CD1c-positive myeloid dendritic cell (primary cell): ENCODE results near the gene RRAS.
A peak's percentile ranks its signal among the peaks of the same experiment; 100 is the strongest.

Experiments used
- DNase-seq: peaks from one replicate; pipeline ENCODE4 v3.0.0-alpha.2; 2016; ENCODE audit errors: extremely low spot score

Gene RRAS

DNA sequence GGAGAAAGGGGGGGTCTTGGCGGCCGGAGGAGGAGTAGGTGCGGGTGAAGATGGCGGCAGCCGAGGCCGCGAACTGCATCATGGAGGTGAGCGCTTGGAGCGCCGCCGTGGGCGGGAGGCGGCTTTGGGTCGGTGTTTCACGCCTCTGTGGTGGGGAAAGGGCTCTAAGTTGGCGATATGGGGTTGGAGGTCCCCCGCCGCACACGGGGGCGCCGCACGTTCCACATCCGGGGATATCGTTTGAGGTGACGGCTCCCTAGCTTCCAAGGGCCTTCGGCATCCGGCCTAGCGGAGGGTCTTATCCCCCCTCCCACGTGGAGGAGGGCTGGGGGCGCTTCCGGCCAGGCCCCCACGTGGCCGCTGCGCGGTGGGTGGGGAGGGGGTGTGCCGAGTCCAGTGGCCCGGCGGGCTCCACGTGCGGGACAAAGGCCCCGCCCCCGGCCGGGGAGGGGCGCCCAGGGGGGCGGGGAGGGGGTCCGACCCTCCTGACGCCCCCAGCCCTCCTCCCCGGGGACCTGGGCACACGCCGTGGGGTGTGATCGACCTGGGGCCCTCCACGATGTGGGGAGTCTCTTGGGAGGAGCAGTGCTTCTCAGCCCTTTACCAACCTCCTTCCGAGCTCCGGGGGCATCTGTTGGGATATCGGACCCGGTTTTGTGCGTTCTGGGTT, 37.4 kb upstream of the RRAS start, which contains the start of gene PRMT1:
TSS of gene PRMT1 (plus strand) at position 41 of the 670 bp plus-strand sequence. CDS start at position 51, 10 bp downstream.
- peak; percentile 39 for DNase-seq

GRCh38 chr19:49676784-49677230, 36.9 kb upstream of the RRAS start:
- DNase-seq = peak; percentile 100

GRCh38 chr19:49676136-49676783, 36.3 kb upstream of the RRAS start:
- DNase-seq = peak; percentile 96

DNA sequence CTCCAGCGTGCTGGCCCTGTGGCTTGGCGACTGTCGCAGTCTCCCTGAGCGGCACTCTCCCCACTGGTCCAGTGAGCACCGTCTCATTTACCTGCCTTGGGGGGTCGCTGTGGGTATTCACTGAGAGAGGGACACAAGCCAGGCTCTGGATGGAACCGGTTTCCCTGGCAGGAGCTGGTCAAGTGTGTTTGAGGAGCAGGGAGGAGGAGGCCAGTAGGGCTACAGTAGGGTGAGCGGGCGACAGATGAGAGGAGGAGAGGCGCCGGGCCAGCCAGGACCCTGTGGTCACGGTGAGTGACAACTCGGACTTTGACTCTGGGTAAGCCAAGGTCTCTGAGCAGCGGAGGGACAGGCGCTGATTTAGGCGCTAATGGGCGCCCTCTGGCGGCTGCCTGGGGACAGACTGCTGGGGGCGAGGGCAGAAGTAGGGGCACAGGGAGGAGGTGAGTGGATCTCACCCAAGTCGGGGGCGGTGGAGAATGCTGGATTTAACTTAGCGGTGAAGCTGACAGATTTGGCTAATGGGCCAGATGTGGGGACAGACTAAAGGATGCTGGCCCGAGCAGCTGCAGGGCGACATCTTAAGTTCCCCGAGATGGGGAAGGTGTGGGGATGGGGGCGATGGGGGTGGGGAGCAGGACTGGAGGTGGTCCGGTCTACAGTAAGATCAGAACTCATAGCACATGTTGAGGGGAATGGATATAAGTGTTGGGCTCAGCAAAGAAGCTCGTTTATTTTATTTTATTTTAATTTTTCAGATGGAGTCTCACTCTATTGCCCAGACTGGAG, 32.4 kb upstream of the RRAS start:
- DNase-seq = peak; percentile 83

GRCh38 chr19:49669516-49669915, 29.6 kb upstream of the RRAS start:
- peak; percentile 60 for DNase-seq

- DNase-seq = no peak
Measured at GRCh38 chr19:49667473-49667872, 27.5 kb upstream of the RRAS start.

DNA sequence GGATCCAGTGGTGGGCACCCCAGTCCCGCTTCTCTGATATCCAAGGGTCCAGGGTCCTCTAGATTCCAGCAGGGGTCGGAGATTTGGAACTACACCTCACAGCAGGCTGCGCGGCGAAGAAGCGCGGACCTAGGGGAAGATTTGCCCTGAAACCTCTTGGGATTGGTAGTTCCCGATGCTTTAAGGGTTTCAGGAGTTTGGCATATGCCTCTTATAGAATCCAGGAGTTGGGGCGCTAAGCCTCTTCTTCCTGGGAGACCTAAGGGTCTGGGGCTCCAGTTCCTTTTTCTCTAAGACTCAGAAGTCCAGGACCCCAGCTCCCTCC, 26.1 kb upstream of the RRAS start:
- DNase-seq = no peak

- DNase-seq = peak; percentile 99
Measured at GRCh38 chr19:49665351-49666119, 25.6 kb upstream of the RRAS start, which contains the start of the genes BCL2L12 and IRF3. TSS of gene BCL2L12 (plus strand) at chr19:49665933. CDS start at chr19:49666693, 760 bp downstream. TSS of gene IRF3 (minus strand) at chr19:49665857. CDS start at chr19:49664838, 1,019 bp downstream.

DNA sequence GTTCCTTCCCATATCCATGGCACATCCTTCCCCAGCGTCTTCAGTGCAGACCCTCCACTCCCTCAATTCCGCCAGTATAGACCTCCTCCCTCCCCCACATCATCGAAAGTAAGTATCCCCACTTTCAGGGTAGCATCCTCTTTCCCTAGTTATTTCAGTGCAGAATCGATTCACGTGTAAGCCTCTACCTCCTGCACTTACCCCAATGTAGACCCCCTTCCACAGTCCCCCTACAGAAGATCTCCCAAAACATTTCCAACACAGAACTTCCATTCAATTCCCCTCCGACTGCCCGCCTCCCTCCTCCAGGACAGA, 25.1 kb upstream of the RRAS start:
- no peak for DNase-seq

DNA sequence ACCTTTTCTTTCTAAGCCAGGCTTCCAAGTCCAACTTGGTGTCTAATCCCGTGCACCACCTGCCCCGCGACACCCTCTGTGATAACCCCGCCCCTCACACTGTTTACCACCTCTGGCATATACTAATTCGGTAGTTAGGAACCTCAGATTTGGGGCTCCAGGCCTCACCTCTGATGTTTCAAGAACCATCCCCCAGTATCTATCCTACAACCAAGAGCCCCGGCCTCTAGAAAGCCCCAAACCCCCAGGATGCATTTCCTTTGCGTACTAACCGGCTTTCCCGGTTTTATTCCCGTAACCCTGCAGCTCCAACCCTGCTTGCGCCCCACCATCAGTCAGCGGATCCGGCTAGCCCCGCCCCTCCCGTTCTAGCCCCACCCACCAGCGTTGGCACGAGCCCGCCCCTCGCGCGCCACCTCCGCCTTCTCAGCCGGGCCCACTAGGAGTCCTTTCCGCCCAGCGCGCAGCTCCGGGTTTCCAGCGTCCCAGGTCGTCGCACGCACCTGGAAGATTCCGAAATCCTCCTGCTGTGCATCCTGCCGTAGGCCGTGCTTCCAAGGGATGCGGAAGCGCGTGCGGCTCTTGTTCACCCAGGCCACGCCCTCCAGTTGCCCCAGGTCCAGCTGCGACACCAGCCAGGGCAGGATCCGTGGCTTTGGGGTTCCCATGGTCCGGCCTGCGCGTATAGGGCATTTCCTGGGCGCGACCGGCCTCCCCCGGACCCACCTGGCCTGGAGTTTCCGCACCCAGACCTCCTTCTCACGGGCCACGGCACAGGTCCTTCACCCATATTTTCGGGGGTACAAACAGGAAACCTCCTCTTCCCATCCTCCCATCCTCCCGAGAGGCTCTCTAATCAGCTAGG, 24.5 kb upstream of the RRAS start:
- DNase-seq = peak; percentile 90

DNA sequence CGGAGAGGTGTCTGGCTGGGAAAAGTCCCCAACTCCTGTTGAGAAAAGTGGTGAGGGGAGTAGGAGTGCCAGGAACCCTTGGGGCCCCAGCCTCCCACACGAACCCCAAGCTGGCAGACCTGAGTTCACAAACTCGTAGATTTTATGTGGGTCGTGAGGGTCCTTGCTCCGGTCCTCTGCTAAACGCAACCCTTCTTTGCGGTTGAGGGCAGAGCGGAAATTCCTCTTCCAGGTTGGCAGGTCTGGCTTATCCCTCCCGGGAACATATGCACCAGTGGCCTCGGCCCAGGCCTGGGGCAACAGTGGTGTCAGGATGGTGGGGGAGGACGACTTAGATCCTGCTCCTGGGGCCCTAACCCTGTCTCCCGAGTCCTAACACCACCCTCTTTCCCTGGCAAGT, 23.3 kb upstream of the RRAS start:
- DNase-seq = no peak

GRCh38 chr19:49662011-49662410, 22.1 kb upstream of the RRAS start:
- DNase-seq = no peak

DNA sequence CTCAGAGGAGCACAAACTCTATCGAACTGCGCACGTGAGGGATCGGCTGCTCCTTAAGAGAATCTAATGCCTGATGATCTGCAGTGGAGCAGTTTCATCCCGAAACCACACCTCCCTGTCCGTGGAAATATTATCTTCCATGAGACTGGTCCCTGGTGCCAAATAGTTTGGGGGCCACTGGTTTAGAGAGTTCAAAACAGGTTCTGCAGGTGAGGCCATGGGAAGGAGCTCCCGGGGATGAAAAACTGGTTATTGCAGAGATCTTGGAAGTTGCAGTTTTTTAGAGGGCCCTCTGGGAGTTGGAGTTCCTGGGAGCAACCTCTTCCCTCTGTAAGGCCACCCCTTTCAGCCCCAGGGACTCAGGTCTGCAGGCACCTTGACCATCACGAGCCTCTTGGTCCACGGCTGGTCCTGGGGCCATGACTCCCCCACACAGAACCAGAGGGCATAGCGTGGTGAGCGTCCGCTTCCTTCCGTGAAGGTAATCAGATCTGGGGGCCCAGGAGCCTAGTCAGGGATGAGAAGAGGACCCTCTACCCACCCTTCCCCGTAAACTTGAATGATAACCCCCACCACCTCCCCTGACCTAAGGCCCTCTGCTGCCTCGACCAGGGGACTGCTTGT, 20.5 kb upstream of the RRAS start:
- no peak for DNase-seq

- DNase-seq = no peak
Measured at GRCh38 chr19:49658566-49659442, 18.9 kb upstream of the RRAS start.

GRCh38 chr19:49658139-49658517, 18.2 kb upstream of the RRAS start:
- no peak for DNase-seq

DNA sequence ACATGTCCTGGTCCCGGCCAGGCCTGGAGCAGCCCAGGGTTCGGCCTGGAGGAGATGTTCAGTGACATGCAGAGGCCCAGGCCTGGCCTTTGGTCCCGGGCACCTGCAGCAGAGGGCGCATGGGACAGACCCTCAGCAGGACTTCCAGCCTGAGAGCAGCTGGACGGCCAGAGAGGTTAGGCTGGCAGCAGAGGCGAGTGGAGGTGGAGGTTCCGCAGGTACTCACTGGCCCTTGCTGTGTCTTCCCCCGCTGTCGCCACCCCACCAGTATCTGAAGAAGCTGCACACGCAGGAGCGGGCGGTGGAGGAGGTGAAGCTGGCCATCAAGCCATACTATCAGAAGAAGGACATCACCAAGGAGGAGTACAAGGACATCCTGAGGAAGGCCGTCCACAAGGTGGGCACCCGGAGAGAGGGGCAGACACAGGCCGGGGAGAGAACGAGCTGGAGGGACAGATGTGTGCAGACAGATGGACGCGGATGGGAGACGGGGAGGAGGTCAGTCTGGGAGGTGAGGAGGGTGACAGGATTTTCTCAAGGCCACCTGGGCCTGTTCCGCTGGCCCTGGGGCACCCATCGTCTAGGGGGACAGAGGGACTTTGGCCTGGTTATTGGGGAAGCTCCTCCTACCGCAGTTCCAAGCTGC, 17.7 kb upstream of the RRAS start:
- DNase-seq = no peak

- DNase-seq = no peak
Measured at GRCh38 chr19:49656456-49657109, 16.6 kb upstream of the RRAS start.
